Endothelial cell (in vitro differentiated cells): ENCODE results near the gene MYRFL. TPM values are rescaled to one million over a fixed set of nuclear protein-coding genes. Genes with fewer than 3 reads are reported as not detected.
"Not testable (repeated sequence)": the region's sequence is repeated elsewhere in the genome, so short reads cannot be mapped to it uniquely, and the experiment has no call there.

Experiments
- DNase-seq: peaks from one replicate; pipeline ENCODE4 v3.0.0; 2021; ENCODE audit warnings: low spot score
- H3K27ac Mint-ChIP-seq: one replicate; pipeline ENCODE4 v1.8.0; 2021; ENCODE audit warnings: mixed read lengths, inconsistent platforms; ENCODE audit not compliant: unreplicated experiment
- H3K27me3 Mint-ChIP-seq: one replicate; pipeline ENCODE4 v1.8.0; 2021; ENCODE audit warnings: mild to moderate bottlenecking, moderate library complexity, mixed read lengths, inconsistent platforms; ENCODE audit not compliant: unreplicated experiment
- H3K36me3 Mint-ChIP-seq: one replicate; pipeline ENCODE4 v1.8.0; 2021; ENCODE audit warnings: mild to moderate bottlenecking, low read depth, mixed read lengths, inconsistent platforms; ENCODE audit not compliant: unreplicated experiment
- H3K4me1 Mint-ChIP-seq: one replicate; pipeline ENCODE4 v1.8.0; 2021; ENCODE audit warnings: mild to moderate bottlenecking, mixed read lengths, inconsistent platforms; ENCODE audit not compliant: unreplicated experiment
- H3K4me3 Mint-ChIP-seq: one replicate; pipeline ENCODE4 v1.8.0; 2021; ENCODE audit warnings: mild to moderate bottlenecking, mixed read lengths, inconsistent platforms; ENCODE audit not compliant: unreplicated experiment
- H3K9me3 Mint-ChIP-seq: one replicate; pipeline ENCODE4 v1.8.0; 2021; ENCODE audit warnings: mixed read lengths, inconsistent platforms; ENCODE audit not compliant: unreplicated experiment
- CTCF ChIP-seq: fragments of 200-600 bp; sonication (generic); IDR thresholded peaks from one replicate; pipeline ENCODE4 v1.5.0; 2021; ENCODE audit warnings: antibody characterized with exemption; ENCODE audit not compliant: unreplicated experiment
- total RNA-seq: library from RNA; stranded (reverse); fragmentation: NEBNext Ultra II Directional; extraction: Animal tissue kit (Norgen Biotek cat#: 25700); gene quantifications from one replicate; pipeline ENCODE4 v1.2.1, GENCODE V29; 2021; ENCODE audit not compliant: unreplicated experiment

MYRFL gene
- total RNA-seq, 1 donor from 2014 or later: 0.69 TPM

DNA sequence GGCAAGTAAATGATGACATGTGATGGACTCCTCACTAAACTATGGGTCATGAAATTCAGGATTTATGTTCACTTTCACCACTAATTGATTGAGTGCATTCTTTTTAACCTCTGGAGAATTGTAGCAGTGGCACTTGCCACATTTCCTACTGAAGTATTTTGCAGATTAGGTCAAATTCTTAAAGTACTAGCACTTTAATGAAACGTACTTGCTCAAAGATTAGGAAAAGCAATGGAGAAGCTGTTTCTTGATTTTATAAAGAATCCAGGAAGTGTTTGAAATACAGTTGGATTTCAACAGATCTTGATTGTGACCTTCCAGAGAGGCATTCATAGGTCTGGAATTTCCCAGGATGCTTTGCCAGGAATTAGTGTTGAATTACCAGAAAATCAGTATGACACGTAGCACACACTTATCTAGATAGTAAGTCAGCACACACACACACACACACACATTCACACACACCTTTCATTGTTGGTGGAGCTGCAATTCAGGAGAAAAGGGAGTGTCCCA is 162.6 kb downstream of the MYRFL start:
- no peak overlapping the region for H3K4me3 Mint-ChIP-seq
- peaks cover 3% of the 10 kb centered on the region for H3K27me3 Mint-ChIP-seq
- DNase-seq: no peak
- H3K9me3 Mint-ChIP-seq: no peaks in the 10 kb centered on the region
- no peaks in the 10 kb centered on the region for H3K4me1 Mint-ChIP-seq
- H3K27ac Mint-ChIP-seq: no peak overlapping the region
- no peaks in the 10 kb centered on the region for H3K36me3 Mint-ChIP-seq
- no peak for TF ChIP-seq CTCF

DNA sequence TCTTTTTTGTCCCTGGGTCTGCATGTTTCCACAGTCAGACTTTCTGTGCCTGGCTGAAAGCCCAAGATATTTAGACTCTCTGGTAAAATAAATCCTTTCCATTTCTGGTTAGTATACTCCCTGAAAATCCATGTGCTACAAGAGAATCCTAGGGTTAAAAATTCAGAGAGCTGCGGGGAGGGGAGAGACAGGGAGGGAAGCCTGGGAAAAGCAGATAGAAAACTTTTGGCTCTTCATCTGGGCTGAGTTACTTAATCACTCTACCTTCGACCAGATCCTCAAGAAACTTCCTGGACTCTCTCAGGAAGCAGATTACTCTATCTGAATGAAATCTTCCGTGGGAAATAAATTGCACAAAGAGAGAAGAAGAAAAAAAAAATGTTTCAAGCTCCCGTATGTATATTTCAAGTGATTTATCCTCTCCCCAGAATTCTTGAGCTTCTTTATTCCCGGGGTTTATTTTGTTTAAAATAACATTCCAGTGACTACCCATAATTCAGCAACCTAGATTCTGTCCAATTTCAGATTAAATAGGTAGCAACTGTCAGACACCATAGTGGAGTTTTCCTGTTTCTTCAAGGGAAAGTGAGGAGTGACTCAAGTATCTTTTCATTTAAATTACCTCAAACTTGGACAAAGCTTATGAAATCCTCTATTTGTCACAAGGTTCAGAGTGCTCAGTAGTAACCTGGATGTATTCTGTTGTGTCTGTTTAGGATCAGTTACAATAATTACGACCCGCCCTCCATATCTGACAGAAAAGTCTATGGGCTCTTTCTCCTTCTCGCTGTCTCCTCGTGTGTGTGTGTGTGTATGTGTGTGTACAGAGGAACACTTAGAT is 163.7 kb downstream of the MYRFL start:
- Mint-ChIP-seq H3K27ac (no peak overlapping the region), H3K9me3 (no peaks in the 10 kb centered on the region), H3K36me3 (no peaks in the 10 kb centered on the region), H3K27me3 (no peaks in the 10 kb centered on the region), H3K4me3 (no peak overlapping the region), H3K4me1 (no peaks in the 10 kb centered on the region)
- no peak for TF ChIP-seq CTCF
- no peak for DNase-seq

- H3K27me3 Mint-ChIP-seq: no peaks in the 10 kb centered on the region
- no peak overlapping the region for H3K4me3 Mint-ChIP-seq
- no peak for DNase-seq
- H3K9me3 Mint-ChIP-seq: no peaks in the 10 kb centered on the region
- no peak for TF ChIP-seq CTCF
- H3K36me3 Mint-ChIP-seq: no peaks in the 10 kb centered on the region
- no peak overlapping the region for H3K27ac Mint-ChIP-seq
- no peaks in the 10 kb centered on the region for H3K4me1 Mint-ChIP-seq
Measured at GRCh38 chr12:69991690-69992288, 166.8 kb downstream of the MYRFL start.

- Mint-ChIP-seq H3K4me1 (no peaks in the 10 kb centered on the region), H3K36me3 (no peaks in the 10 kb centered on the region), H3K9me3 (no peaks in the 10 kb centered on the region), H3K4me3 (no peak overlapping the region), H3K27ac (no peak overlapping the region), H3K27me3 (no peaks in the 10 kb centered on the region)
- DNase-seq: no peak
- no peak for TF ChIP-seq CTCF
Measured at GRCh38 chr12:69993433-69993832, 168.4 kb downstream of the MYRFL start.

DNA sequence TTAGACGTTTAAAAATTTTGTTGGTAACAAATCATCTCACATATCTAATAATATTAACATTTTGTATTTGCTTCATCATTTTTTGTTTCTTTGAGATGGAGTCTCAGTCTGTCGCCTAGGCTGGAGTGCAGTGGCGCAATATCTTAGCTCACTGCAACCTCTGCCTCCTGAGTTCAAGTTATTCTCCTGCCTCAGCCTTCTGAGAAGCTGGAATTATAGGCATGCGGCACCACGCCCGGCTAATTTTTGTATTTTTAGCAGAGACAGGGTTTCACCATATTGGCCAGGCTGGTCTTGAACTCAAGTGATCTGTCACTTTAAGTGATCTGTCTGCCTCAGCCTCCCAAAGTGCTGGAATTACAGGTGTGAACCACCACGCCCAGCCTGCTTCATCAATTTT is 169.1 kb downstream of the MYRFL start:
- H3K27ac Mint-ChIP-seq: not testable (repeated sequence)

More for the DNA sequence above, 169.1 kb downstream of the MYRFL start:
- H3K4me3 Mint-ChIP-seq, H3K27me3 Mint-ChIP-seq, H3K9me3 Mint-ChIP-seq, H3K36me3 Mint-ChIP-seq, DNase-seq, H3K4me1 Mint-ChIP-seq: not testable (repeated sequence)
